NCI-H1417 treated with DMSO at 0.1 percent for 48 hours (cell line): ENCODE measurements around the gene FGF1.

Experiments
- DNase-seq: peaks from one replicate; lab custom pipeline; 2025; lab: John Stamatoyannopoulos, UW

The FGF1 gene

DNA sequence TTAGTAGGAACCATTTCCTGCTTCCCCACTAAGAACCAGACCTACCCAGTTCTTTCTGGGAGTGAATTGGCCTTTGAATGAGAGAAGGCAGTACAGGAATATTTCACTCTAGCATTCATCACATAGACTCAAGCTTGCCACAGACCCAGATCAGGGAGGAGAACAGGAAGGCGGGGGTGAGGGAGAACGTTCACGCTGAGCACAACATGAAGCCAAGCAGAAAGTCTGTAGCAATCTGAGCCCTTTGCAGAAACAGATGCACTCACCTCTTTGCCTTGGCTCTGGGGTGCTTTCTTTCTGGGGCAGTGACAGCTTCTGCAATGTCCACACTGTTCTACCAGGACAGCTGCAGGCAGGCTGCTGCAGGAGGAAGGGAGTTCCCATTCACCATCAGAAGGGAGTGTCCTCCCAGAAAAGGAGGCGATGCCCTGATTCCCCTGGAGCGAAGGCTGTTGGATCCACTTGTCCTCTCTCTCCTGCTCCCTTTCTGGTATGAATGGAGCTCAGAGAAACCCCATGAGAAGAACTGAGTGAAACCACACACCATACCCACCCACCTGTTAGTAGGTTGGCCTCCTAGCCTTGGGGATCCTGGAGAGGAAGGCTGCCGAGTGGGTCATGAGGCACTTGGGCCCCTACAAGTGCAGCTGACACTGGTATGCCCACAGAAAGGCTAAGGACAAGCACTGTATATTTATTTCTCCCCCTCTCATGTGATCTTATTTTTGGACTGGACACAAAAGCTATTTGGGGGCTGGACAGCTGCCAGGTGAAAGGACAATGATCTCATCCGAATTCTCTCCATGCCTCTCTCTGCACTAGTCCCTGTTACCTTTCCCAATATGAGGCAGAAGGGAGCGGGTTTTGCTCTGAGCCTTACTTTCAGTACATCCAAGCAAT, 11.7 kb upstream of the FGF1 start:
- no peak for DNase-seq

DNA sequence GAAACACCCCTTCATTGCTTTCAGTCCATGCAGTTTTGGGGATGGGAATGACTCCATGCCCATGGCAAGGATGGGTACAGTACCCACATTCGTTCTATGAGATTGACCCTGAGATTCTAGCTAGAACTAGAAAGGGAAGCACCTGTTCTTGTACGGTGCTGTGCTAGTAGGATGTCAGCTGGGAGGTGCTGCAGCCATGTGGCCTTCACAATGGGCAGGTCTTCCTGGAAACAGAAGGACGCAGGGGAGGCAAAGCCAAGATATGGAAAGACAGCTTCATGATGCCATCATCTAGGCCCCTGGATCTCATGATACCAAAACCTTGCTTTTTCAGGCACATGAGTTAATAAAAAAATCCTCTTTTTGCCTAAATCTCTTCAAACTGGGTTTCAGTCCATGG, 10.5 kb upstream of the FGF1 start:
- DNase-seq, result no peak

DNA sequence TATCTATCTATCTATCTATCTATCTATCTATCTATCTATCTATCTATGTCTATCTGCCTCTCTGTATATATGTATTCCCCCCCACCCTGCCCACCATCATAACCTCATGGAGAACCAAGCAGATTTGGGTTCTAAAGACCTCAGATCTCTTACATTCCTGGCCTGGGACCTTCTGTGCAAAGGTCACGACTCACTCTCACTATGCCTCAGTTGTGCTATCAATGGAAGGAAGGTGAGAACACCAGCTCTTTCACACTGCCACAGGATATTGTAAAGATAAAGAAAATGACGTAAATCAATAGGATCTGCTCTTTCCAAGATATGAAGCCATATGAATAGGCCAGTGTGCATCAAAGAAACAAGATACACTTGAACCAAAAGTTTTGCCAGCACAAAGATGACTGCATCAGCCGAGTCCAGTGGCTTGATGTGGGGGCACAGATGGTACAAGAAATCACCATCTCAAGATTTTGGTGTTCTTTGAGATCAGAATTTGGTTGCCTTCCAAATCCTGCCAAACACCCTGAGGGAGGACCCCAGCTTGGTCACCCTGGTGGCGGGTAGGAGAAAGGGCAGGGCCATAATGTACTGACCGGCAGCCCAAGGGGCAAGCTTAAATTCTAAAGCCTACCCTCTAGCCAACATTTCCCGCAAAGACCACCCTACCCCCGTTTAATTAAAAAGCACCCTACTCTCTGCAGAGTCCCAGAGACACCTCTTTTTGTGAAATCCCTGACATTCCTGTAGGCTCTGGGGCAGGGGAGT, 8.4 kb upstream of the FGF1 start:
- no peak for DNase-seq

DNA sequence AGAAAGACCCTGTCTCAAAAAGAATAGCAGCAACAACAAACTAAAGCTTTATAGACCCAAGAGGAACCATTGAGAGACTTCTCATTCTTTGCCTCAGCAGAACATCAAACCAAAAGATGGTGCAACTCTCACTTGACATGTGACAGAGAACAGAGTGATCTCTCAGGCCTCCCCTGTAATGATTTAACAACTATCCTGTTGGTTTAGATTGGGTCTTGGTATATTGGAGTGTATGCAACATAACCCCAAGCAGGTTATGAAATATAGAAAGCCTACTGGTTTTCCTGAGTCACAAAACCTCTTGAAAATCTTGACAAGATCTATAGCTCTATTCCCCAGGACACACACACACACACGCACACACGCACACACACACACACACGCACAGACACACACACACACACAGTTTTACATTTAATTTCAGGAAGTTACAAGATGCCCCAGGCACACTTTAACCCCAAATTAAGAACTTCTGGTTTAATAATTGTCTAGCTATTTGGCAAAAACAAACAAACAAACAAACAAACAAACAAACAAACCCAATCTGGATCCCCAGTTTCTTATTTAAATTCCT, 6.5 kb upstream of the FGF1 start:
- DNase-seq, result no peak

DNA sequence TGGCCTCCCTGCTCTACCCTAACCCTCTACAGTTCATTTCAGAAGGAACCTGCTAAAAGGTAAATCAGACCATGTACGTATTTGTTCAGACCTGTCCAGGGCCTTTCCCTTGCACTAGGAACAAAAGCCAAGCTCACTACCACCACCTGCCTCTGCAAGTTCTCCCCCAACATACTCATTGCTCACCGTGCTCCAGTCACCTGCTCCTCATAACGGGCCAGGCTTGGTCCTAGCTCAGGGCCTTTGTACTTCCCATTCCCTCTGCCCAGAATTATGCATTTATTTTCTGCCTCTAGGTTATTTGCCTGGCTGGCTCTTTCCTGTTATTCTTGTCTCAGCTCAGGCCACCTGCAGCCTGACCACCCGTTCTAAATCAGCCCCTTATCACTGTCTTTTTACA, 4.8 kb upstream of the FGF1 start:
- DNase-seq, result no peak

DNA sequence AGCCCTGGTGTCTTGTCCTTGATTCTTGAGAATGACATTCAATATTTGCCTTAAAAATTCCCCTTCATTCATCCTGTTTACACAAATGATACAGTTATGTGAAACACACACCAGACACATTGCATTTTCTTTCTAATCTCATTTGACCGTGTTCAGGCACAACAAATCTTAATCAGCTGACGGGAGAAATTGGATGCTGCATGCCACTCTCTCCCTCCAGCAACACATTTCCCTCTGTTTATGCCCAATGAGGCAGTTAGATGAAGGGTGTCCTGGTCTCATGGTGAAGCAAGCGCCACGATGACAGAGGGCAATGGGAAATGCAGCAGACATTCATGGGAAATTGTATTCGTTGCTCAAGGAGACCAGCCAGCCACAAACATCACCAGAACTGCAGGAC, 3.2 kb upstream of the FGF1 start:
- DNase-seq, result no peak

DNA sequence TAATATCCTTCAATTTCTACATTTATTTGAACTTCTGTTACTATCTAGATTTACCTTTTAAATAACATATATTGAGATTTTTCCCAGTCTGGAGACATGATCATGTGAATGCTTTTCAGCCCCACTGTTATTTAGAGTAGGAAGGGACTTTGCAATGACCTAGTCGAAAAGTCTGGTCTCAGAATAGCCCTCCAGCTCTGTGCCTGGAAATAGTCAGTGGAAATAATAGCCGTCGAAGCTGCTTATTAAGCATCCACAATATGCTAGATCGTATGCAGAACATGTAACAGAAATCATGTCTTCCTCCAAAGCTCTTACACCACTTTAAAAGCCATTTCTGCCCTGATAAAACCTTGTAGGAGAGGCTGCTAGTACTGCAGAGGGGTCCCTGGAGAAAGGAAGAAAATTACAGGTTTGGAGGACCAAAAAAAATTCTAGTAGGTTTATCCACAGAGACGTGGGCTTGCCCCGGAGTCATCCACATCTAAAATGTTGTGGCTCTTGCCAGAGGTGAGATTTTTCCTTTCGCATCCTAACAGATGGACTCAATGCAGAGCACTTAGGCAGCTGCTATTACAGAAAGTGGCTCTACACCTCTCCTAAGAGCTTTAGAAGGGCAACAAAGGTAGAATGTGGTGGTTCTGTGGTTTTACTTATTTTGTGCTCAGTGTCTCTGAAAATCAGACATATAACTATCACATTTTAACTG, 2.5 kb upstream of the FGF1 start:
- no peak for DNase-seq

DNA sequence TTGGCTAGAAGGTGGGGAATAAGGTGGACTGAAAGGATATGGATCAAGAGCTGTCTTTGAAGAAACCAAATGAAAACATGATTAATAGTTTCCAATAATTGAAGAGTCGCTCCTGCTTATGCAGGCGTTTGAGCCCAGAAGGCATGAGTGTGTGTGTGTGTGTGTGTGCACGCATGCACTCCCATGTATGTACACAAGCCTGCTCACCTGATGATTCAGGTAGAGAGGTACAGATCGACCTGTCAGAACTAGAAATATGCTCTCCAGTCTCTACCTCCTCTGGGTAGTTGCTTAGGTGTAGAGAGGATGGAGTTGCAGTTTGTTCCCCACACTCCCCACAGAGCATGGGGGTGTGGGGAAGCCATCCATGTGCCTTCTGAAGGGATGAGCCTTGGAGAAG, 1.1 kb upstream of the FGF1 start:
- no peak for DNase-seq

DNA sequence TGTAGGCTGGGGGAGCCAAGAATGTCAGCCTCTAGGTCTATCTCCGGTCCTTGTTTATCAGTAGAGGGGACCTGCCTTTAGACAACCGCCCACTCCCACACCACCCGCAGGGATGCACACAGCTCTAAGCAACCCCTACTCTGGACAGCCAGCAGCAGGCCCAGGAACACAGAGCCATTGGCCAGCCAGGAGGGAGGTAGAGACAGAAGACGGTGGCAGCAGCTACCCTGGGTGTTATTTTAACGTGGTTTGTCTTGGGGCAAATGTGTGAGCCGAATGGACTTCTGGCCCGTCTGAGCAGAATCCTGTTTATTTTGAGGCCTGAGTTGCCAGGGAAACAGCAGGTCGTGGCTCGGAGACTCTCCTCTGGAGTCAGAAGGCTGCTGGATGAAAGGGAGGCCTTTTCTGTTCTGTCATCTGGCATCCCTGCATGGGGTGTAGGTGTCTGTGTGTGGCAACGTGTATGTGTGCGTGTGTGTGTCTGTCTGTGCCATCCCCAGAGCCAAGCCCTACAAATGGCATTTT, 382 bp upstream of the FGF1 start:
- DNase-seq, result no peak

DNA sequence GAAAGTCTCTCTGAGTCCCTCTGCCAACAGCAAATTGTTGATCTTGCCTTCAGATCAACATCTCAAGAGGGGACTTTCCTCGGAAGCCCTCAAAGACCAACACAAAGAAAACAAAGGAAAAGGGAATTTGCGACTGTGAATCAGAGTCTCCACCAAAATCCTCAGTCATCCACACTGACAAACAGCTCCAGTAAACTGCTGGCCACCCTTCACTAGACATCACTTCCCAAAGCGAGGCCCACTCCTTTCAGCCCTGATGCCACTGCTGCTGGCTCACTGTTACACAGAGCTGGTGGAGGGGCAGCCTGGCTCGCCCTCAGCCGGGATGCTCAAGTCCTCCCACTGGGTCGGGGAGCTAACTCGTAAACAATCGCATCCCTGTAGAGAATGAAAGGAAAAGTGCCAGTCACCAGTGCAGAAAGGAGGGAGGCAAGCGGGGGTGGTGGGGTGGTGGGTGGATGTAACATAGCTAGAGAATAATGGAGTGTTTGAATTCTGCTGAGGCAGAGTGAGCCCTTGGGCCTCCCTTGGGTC, 1.3 kb downstream of the FGF1 start:
- no peak for DNase-seq

DNA sequence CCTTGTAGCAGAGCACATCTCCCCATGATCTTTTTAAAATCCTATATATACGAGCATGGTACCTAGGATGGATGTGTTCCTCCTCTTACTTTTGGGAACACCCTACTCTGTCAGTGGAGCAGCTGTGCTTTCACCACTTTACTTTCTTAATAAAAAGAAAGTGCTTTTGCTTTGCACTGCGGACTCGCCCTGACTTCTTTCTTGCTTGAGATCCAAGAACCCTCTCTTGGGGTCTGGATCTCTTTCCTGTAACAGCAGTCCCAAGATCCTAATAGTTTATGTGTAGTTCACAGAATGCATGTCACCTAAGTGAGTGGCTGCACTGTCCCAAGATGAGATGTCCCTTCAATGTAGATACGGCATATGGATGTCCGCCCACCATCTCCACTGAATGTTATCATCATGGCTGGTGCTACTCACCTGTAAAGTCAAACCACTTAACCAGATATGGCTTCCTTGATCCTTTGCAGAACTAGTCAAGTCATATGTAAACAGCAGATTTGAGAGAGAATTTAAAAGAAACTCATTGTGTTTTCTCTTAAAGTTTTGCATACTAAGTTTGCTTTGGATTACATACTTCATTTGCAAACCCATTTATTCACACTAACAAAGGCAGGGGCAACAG, 1.9 kb downstream of the FGF1 start:
- no peak for DNase-seq

DNA sequence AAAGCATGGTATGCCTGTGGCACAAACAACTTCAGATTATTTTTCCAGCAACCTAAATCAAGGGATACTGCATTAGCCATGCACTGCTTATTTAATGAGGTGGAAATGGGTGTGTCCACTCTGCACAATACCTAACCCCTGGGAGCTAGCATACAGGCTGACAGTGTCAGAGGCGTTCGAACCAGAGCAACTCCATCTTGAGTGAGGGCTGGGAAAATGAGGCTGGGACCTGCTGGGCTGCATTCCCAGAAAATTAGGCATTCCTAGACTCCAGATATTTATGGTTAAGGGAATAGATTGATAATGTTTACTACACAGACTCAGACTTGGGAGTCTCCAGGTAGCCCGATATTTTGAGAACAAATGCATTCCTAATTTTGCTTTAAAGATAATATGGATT, 2.8 kb downstream of the FGF1 start:
- no peak for DNase-seq

DNA sequence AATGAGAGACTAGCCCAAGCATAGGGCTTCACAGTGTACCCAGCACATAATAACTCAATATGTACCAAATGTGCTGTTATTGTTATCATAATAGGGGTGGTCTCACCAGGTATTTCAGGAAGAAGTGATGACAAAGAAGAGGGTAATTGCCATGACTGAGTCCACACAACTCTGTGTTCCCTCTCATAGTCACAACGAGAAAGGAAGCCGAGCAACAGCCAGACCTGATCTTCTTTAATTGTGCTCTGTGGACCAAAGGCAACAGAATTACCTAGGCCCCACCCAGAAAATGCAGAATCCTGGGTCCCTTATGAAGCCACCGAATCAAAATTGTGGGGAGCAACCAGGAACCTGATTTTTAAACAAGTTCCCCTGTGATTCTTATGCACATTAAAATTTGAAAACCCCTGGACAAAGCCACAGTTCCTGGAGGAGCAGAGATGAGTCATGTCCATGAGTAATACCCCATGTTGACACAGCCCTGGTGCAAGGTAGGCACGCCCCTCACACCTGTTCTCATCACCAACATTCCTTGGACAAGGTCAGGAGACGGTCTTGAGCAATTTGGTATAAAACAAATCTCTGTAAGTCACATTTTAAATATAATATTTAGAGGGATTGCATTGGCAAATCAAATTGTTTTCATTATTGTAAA, 5.2 kb downstream of the FGF1 start:
- no peak for DNase-seq

DNA sequence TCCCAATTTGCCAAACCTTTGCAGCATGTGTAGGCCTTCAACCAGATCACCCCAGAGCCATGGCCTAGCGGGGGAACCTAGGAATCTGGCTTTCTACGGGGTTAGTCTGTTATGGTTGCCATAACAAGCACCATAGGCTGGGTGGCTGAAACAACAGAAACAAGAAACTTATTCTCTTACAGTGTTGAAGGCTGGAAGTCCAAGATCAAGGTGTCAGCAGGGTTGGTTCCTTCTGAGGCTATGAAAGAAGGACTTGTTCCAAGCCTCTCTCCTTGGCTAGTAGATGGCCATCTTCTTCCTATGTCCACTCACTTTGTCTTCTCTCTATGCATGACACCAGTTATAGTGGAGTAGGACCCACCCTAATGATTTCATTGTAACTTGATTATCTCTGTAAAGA, 6.1 kb downstream of the FGF1 start:
- DNase-seq, result no peak

DNA sequence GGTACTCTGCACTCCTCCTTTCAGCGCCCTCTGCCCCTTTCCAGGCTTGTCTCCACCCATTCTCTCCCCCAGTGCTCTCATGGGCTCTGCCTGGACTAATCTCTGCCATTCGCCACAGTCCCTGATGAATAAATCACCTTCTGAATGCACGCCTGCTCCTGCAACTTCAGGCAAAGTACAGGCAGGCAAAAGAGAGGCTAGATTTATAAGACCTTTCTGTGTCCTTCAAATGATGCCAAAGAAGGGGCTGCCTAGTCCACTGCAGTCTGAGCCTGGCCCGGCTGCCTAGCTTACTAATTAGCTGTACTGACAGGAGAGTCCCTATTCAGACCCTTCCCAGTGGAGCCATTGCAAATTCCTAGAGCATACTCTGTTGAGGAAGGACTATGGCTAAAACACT, 7.4 kb downstream of the FGF1 start:
- no peak for DNase-seq

DNA sequence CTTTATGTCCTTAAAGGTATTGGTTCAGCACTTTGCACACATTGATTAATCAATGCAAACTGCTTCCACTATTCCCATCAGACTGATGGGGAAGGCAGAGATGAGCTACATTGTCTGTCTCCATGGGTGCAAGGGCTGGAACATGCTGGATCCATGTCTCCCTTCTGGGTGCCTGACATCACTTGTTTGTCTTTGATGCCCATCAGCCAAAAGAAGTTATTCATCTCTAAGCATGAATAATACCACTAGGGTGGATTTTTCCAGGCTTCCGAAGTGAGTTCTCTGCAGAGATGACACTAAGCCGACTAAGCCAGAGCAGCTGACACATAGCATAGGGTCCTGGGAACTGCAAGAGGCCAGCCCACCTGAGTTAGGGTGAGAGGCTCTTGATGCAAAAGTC, 8.7 kb downstream of the FGF1 start:
- DNase-seq, result no peak

DNA sequence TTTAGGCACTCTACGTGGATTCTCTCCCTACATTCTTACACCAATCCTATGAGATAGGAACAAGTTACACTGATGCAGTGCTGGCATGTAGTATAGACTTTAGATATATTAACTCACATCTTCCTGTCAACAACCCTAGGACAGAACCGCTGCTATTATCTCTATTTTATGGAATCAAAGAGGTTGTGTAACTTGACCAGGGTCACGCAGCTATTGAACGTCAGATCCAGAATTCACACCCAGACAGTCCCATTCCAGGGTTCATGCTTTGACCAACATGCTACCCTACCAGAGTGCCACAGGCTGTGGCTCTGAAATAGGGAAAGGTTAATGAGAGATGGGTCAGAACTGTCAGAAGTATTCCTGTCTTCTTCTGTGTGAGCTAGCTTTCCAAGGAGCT, 9.6 kb downstream of the FGF1 start:
- DNase-seq, result no peak

DNA sequence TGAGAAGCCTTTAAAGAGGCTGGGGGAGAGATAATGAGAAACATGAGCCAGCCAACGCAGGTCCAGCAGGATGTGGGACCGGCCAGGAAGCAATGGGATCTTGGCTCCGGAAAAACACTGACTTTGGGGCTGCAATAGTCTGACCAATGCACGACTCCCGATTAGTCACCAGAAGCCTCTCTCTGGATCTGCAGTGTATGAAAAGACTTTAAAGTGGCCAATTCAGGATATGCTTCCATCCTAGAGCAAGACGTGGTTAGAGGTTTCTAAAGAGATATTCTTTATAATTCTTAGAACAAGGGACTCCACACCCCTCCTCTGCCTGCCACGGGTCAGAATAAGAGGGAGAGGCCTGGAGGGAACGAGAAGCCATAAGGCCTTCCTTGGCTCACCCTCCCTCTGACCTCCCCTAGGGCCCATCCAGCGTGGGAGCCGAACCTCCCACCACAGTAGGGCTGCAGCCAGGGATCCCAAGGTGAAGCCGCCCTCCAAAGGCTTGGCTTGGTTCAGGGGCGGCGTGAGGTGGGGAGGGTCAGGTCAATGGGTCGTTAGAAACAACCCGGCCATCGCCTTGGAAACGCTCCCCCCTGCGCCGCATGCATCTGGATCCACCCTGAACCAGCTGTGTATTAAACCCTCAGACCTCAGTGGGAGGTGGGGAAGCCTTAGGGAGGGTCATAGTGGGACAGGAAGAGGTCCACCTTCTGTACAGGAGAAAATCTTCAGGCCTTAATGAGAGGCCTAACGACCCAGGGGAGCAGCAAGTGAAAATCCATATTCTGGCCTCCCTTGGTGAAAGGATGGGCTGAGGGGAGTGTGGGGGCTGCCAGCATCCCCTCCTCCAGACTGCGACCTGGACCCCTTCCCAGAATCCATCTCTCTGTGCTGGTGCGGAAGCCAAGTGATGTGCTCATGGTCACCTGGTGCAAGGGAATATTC, 11.1 kb downstream of the FGF1 start:
- no peak for DNase-seq

DNA sequence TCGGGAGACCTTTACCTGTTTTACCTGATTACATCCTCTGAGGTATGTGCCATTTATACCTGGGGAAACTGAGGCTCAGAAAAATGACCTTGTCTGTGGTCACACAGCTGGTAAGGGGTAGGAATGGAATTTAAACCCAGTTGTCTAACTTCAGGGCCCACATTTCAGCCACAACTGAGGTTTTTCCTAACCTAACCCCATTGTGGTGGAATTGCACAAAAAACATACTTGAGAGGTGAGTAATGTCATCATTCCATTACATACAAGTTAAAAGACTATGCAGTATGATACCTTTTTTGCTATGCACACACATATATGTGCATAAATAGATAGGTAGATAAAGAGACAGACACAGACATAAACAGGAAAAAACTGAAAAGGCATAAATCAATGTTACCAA, 14.1 kb downstream of the FGF1 start:
- no peak for DNase-seq

DNA sequence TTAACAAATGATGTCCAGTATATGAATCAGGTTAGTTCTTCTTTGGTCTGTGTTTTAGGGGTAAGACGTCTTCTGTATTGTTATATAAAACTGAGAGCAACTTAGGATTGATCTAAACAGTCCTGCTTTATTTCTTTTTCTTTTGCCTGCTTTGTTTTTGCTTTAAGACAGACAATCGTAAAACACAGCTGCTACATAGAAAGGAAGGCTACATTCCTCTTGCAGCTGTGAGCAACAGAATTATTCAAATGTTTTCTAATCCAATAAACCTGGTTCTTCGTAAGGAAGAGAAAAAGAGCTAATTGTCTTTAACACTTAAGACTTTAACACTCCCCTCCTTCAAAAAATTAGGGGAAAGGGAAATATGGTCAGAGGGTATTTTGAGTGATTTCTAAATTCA, 14.6 kb downstream of the FGF1 start:
- no peak for DNase-seq
